HG02610 (cell line): ENCODE data around the gene GCGR.
"Not testable (repeated sequence)": the region's sequence is repeated elsewhere in the genome, so short reads cannot be mapped to it uniquely, and the experiment has no call there.

Experiments
- ATAC-seq: cut with Tn5 transposase; IDR thresholded peaks from one replicate; pipeline ENCODE4 v1.9.1; 2021; ENCODE audit warnings: mild to moderate bottlenecking, moderate library complexity; ENCODE audit not compliant: unreplicated experiment

GCGR gene

DNA sequence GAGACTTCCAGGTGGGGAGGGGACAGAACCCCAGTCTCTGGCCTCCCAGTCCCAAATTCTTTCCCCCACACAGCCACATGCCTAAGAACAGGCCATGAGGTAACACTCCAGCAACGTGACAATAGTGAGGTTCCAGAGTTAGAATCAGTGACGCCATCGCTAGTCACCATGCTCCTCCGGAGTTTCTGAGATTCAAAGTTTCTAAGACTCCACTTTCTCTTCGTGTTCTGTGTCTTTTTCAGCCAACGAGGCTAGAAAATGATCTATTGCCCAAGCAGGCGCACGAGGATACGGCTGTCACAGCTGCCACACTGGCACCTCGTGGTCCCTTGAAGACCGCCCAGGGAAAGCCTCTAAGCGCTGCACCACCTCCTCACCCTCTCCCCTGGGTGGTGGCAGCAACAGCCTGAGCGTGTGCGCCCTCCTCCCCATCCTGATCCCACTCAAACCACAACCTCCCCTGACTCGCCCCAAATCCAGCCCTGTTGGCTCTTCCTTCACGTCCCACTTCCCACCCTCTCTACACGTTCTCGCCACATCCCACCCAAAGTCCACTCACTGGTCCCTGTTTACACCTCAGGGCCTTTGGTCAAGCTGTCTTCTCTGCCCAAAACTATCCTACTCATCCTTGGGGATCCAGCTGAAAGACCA, 28.1 kb downstream of the GCGR start:
- ATAC-seq: no peak

GRCh38 chr17:81832608-81833159, 28.7 kb downstream of the GCGR start:
- ATAC-seq: peak; percentile 10

- ATAC-seq: peak; percentile 70
Measured at GRCh38 chr17:81833160-81833920, 29.4 kb downstream of the GCGR start, which contains the start of gene MCRIP1. Gene MCRIP1, minus strand, starts transcription at chr17:81833291. Its CDS starts 8,785 bp downstream, at chr17:81824506.

GRCh38 chr17:81833921-81834830, 30.2 kb downstream of the GCGR start:
- no peak for ATAC-seq

DNA sequence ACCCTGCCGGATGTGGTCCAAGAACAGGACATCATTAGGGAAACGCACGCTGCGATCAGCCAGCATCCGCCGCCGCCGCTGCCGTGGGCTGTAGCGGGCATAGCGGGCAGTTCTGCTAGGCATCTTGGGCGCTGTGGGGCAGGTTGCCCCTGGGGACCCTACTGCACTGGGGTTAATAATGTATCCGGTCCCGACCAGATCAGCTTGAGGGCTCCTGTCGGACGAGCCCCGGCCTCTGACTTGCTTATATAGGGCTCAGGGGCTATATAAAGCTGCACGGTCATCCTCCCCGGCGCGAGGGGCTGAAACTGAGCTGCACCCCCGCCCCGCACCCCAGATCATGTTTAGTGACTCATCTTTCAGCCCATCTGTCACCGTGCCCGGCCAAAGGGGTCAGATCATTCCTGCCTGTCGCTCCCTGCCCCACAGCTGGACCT, 30.9 kb downstream of the GCGR start, which contains the start of gene PPP1R27:
Gene PPP1R27, minus strand, starts transcription at position 220 of the 437 bp plus-strand sequence. Its CDS starts 97 bp downstream, at position 123.
- no peak for ATAC-seq

DNA sequence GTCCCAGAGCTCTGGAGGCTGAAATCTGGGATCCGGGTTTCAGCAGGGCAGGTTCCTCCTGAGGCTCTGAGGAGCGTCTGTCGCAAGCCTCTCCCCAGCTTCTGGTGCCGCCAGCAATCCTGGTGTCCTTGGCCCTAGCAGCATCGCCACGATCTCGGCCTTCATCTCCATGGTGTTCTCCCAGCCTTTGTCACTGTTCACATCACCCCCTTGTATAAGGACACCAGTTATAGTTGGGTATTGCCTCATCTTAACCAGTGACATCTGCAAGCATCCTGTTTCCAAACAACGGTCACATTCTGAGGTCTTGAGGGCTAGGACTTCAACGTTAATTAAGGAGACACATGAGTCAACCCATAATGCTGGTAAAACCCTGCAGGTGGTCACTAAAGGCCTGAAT, 33.7 kb downstream of the GCGR start:
- ATAC-seq: no peak

DNA sequence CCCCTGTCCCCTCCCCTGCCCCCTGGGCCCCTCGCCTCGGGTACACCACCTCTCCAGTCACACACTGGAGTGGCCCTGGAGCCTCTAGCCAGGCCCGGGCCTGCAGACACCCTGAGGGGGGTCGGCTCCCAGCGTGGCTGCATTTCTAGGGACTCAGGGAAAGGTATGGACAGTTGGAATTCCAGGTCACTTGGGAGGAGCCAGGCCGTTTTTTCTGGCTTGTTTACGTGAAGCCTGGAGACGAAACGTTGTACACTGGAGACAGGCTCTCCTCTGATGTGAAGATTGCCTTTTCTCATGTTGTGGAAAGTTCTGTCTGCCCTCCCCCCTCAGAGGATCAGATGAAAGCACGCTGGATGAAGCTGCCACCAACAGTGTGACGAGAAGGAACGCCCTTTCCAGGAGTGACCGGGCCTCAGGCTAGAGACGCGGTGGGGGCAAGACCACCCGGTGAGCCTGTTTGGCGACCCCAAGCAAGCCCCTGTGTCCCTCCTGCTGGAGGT, 34.9 kb downstream of the GCGR start:
- ATAC-seq: no peak

DNA sequence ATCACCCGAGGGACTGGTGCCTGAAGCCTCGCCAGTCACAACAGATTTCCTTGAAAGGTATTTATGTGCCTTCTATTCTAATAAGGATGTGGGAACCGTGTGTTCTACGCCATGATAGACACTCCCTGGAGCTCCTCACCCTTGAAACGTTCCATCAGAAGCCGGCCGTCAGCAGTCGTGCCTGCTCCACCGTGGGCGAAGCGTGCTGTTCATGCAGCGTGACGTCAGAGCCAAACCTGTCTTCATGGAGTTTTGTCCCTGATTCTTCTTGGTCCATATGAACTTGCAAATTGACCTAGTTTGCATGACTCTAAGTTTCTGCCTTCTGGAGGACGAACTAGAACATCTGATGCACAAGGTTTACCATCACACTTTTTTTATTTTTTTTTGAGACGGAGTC, 35.4 kb downstream of the GCGR start:
- no peak for ATAC-seq

GRCh38 chr17:81840059-81840458, 36.1 kb downstream of the GCGR start:
- ATAC-seq: not testable (repeated sequence)

DNA sequence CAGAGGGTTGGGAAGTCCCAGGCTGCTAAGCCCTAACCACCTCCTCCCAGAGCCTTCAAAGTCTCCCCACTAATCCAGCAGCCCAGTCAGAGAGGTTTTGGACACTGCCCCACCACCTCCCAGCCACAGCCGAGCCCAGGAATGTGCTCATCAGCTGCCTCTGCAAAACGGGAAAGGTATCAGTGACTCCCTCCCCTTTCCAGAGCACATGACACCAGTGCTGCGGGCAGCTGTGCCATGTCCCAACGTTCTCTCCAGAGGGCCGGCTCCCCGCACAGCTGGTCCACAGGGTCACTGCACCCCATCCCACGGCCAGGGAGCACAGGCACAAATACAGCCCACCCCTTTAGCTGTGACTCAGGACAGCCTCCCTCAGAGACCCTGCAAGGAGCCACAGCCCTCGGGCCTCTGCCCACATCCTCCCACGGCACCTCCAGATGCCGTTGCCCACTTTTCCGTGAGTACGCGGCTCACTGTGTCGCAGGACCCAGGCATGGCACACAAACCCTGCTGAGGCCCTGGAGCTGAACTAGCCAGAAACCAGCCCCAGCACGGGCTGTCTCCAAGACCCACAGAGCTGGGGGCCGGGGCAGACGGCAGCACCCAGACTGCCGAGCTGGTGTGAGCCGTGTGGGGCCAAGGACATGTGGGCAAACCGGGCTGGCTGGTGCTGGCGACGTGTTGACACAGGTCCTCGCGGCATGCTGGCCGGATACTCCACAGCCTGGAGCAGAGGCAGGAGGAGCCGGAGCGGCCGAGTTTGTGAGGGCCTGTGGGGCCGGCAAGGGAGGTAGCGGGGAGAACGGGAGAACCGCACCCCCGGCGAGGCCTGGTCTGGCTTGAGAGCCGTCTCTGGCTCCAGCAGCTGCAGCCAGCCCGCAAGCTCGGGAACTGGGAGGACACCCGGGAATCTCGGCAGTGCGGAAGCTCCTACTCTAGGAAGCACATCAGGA, 37.2 kb downstream of the GCGR start:
- ATAC-seq: no peak

GRCh38 chr17:81841866-81842265, 37.9 kb downstream of the GCGR start:
- ATAC-seq: no peak

GRCh38 chr17:81842378-81842724, 38.4 kb downstream of the GCGR start:
- ATAC-seq: no peak

DNA sequence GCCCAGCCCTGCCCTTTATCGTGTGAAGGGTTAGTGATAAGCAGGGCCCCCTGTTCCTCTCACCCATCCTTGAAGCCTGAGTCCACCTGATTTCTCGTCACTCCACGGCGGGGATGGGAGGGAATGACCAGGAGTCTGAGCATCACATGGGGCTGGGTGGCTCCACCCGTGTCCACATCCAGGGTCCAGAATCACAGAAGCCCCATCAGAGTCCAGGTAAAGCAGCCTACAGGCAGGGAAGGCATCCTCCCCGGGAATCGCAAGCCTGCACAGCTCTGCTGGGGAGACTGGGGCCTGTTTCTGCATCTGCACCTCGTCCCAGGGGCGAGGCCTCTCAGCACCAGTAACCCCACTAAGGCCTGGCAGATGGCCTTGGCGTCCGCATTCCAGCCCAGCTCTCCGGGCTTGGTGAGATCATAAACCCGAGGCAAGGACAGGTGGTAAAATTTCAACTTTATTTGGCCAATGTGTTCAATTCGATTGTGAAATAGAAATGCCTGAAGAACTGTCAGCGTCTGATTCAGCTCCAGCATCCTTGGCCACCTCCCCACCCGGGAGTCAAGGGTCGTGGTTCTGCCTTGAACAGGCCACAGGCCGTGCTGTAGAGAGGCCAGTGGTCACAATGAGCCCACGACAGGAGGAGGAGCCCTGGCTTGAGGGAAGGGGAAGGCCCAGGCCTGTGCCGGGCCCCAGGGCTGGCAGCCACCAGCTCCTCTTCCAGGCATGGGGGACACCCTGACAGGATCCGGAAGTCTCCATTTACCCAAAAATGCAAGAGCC, 39.0 kb downstream of the GCGR start:
- no peak for ATAC-seq

DNA sequence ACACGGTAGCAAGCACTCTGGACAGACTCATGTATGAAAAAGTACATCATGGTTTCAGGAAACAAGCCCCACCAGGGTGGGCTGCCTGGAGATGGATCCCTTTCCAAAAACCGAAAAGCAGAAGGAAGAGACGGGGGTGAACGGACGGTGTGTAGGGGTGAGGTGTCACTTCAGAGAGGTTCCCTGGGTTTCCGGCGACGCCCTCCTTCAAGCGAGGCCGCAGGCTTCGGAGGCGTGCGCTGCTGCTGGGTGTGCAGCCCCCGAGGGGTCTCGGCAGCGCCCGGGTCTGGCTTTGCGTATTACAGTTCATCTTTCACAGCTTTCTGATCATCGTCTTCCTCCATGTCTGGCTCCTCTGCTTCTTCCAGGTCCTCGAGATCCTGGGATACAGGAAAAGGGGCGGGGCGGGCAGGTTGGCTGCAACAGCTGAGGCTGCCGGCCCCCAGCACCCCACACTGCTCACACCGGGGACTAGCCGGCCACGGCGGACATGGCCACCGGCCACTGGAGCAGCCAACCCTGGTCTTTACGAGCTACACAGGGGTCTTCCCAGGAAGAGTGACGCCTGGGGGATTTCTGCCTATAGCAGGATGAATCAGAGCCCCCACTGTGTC, 39.9 kb downstream of the GCGR start:
- no peak for ATAC-seq

GRCh38 chr17:81844327-81844851, 40.4 kb downstream of the GCGR start:
- no peak for ATAC-seq

GRCh38 chr17:81844887-81845286, 40.9 kb downstream of the GCGR start:
- no peak for ATAC-seq

DNA sequence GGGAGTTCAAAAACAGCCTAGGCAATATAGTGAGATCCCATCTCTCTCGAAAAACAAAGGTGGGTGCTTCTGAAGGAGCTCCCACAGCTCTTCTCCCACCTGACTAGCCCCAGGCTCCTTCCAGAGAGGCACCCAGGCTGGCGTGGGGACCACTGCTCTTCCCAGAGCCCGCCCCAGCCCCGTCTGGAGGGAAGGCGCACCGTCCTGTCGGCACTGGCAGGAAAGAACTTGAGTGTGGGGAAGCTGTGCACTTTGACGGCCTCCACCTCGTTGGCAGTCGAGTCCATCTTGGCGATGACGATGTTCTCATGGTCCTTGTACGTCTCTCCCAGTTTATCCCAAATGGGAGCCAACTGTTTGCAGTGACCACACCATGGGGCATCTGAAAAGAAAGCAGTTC, 41.4 kb downstream of the GCGR start:
- no peak for ATAC-seq
